ENCODE measurements around the gene LDB2.

Gene LDB2

DNA sequence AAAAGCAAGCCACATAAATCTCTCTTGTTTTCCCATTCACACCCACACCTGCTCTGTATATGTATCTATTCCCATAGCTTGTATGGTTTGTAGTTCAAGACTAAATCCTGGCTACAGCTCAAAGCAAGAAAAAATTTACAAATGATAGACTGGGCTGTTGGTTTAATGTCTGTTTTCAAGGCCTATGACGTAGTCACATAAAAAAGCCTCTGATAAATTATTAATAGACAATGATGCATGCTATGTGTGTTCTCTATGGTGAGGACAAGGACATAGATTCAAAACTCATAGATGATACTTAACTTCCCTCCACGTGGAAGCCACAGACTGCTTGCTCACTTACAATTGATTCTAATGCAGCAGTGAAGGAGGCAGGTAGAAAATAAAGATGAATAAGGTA lies 194.0 kb downstream of the LDB2 start:
- no peak for TF ChIP-seq EZH2phosphoT487 (IDR thresholded peaks at IDR 0.05; ENCODE audit: borderline replicate concordance, low read length)
- Histone ChIP-seq H3K79me2 (ENCODE audit: control insufficient read depth, low read length) (no peaks in the 10 kb centered on the region), H3K4me1 (ENCODE audit: control insufficient read depth, low read length) (no peaks in the 10 kb centered on the region), H4K20me1 (ENCODE audit: control insufficient read depth, insufficient read depth, low read depth, low read length) (no peaks in the 10 kb centered on the region), H3K4me3 (ENCODE audit: low read length) (no peak overlapping the region), H3K27me3 (ENCODE audit: control insufficient read depth, low read length) (no peaks in the 10 kb centered on the region), H3F3A (ENCODE audit: control insufficient read depth, insufficient read depth) (no peaks in the 10 kb centered on the region), H3K27ac (ENCODE audit: low read depth, low read length) (no peak overlapping the region), H3K9me2 (replicated peaks; ENCODE audit: control insufficient read depth, low read length) (no peaks in the 10 kb centered on the region), H3K4me2 (ENCODE audit: low read length) (no peak overlapping the region), H3K36me3 (ENCODE audit: control insufficient read depth, low read length) (no peaks in the 10 kb centered on the region), H3K9me3 (ENCODE audit: control insufficient read depth, insufficient read depth, low read length) (no peaks in the 10 kb centered on the region)

DNA sequence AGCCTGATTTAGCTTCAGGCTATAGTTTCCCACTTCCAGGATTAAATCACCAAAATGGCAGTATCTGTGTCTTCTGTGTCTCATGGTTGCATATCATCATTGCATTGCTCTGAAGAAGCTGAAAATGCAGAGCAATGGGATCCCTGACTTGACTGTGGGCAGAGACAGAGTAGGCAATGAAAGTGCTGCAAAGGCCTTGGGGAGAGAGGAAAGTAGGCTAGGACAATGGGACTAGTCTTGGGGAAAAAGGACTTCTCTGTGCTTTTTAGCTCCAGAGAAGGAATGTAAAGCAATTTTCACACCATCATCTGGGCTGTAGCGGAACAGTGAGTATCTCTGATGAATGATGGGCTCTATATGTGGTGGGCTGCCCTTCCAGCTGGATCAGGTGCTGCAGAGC lies 202.5 kb downstream of the LDB2 start:
- Histone ChIP-seq H3K36me3 (ENCODE audit: control insufficient read depth, low read length) (no peaks in the 10 kb centered on the region), H3K4me1 (ENCODE audit: control insufficient read depth, low read length) (no peaks in the 10 kb centered on the region), H3F3A (ENCODE audit: control insufficient read depth, insufficient read depth) (no peaks in the 10 kb centered on the region), H3K79me2 (ENCODE audit: control insufficient read depth, low read length) (no peaks in the 10 kb centered on the region), H3K27me3 (ENCODE audit: control insufficient read depth, low read length) (no peaks in the 10 kb centered on the region), H4K20me1 (ENCODE audit: control insufficient read depth, insufficient read depth, low read depth, low read length) (no peaks in the 10 kb centered on the region), H3K9me2 (replicated peaks; ENCODE audit: control insufficient read depth, low read length) (no peaks in the 10 kb centered on the region), H3K9me3 (ENCODE audit: control insufficient read depth, insufficient read depth, low read length) (no peaks in the 10 kb centered on the region), H3K27ac (ENCODE audit: low read depth, low read length) (no peak overlapping the region), H3K4me2 (ENCODE audit: low read length) (no peak overlapping the region), H3K4me3 (ENCODE audit: low read length) (no peak overlapping the region)
- TF ChIP-seq, protein P1, sequence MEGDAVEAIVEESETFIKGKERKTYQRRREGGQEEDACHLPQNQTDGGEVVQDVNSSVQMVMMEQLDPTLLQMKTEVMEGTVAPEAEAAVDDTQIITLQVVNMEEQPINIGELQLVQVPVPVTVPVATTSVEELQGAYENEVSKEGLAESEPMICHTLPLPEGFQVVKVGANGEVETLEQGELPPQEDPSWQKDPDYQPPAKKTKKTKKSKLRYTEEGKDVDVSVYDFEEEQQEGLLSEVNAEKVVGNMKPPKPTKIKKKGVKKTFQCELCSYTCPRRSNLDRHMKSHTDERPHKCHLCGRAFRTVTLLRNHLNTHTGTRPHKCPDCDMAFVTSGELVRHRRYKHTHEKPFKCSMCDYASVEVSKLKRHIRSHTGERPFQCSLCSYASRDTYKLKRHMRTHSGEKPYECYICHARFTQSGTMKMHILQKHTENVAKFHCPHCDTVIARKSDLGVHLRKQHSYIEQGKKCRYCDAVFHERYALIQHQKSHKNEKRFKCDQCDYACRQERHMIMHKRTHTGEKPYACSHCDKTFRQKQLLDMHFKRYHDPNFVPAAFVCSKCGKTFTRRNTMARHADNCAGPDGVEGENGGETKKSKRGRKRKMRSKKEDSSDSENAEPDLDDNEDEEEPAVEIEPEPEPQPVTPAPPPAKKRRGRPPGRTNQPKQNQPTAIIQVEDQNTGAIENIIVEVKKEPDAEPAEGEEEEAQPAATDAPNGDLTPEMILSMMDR (IDR thresholded peaks at IDR 0.05; ENCODE audit: low read depth, low read length, poor library complexity, severe bottlenecking) = no peak
- TF ChIP-seq EZH2phosphoT487 (IDR thresholded peaks at IDR 0.05; ENCODE audit: borderline replicate concordance, low read length) = no peak

DNA sequence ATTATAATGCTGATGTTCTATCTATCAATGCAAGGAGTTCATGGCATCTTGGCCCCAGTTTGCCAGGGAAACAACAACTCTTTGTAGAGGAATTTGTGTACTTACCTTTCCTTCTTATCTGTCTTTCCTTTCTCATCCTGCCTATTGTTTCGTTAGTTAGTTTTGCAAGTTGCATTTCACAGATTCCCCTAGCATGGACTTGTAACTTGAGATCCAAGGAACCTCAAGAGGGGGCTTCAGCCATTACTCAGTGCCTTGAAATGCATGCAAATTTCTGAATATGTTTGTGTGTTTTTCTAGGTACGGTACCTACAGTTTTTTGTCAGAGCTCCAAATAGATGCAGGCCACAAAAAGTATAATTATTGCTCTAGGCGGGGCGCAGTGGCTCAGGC lies 203.6 kb downstream of the LDB2 start:
- no peak overlapping the region for H3K4me3 ChIP-seq (ENCODE audit: low read length)
- no peaks in the 10 kb centered on the region for H3K9me2 ChIP-seq (replicated peaks; ENCODE audit: control insufficient read depth, low read length)
- no peaks in the 10 kb centered on the region for H3F3A ChIP-seq (ENCODE audit: control insufficient read depth, insufficient read depth)
- H3K36me3 ChIP-seq (ENCODE audit: control insufficient read depth, low read length) = no peaks in the 10 kb centered on the region
- no peaks in the 10 kb centered on the region for H3K4me1 ChIP-seq (ENCODE audit: control insufficient read depth, low read length)
- no peak overlapping the region for H3K4me2 ChIP-seq (ENCODE audit: low read length)
- no peak overlapping the region for H3K27ac ChIP-seq (ENCODE audit: low read depth, low read length)
- H3K27me3 ChIP-seq (ENCODE audit: control insufficient read depth, low read length) = no peaks in the 10 kb centered on the region
- TF ChIP-seq, protein P1 (IDR thresholded peaks at IDR 0.05; ENCODE audit: low read depth, low read length, poor library complexity, severe bottlenecking) = no peak
- TF ChIP-seq EZH2phosphoT487 (IDR thresholded peaks at IDR 0.05; ENCODE audit: borderline replicate concordance, low read length) = no peak
- no peaks in the 10 kb centered on the region for H3K79me2 ChIP-seq (ENCODE audit: control insufficient read depth, low read length)
- no peaks in the 10 kb centered on the region for H4K20me1 ChIP-seq (ENCODE audit: control insufficient read depth, insufficient read depth, low read depth, low read length)
- H3K9me3 ChIP-seq (ENCODE audit: control insufficient read depth, insufficient read depth, low read length) = no peaks in the 10 kb centered on the region

DNA sequence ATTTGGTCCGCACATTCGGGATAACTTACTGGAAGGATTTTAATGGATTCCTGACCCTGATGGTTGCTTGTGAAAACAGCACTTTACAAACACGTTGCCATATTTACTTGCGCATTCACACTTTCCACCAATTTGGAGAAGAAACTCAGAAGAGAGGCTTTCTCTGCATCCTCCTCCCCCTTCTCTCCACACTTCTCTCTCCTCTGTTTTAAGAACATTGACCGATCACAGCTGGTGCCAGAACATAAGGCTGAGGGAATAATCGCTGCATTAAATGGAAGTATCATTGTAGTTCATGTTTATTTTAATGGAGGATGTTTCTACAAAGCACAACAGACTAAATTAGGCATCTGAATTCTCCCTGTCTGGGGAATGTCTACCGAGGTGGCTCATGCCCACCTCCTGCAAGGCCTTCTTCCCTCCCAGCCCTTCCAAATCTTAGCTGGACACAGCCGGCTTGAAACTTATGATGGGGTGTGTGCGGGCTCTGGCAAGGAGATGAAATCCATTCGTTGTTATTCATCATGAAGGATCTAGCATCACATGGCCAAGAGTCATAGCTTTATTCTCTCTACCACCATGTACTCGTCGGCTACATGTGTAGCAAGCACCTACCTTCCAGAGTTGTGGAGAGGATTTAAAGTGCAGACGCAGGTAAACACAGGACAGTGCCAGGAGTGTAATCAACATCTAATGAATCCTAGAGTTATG lies 204.1 kb downstream of the LDB2 start:
- no peak overlapping the region for H3K4me2 ChIP-seq (ENCODE audit: low read length)
- H4K20me1 ChIP-seq (ENCODE audit: control insufficient read depth, insufficient read depth, low read depth, low read length) = no peaks in the 10 kb centered on the region
- H3K9me2 ChIP-seq (replicated peaks; ENCODE audit: control insufficient read depth, low read length) = no peaks in the 10 kb centered on the region
- no peaks in the 10 kb centered on the region for H3K27me3 ChIP-seq (ENCODE audit: control insufficient read depth, low read length)
- no peaks in the 10 kb centered on the region for H3K36me3 ChIP-seq (ENCODE audit: control insufficient read depth, low read length)
- no peak overlapping the region for H3K4me3 ChIP-seq (ENCODE audit: low read length)
- no peak for TF ChIP-seq EZH2phosphoT487 (IDR thresholded peaks at IDR 0.05; ENCODE audit: borderline replicate concordance, low read length)
- TF ChIP-seq, protein P1 (IDR thresholded peaks at IDR 0.05; ENCODE audit: low read depth, low read length, poor library complexity, severe bottlenecking) = no peak
- no peaks in the 10 kb centered on the region for H3K79me2 ChIP-seq (ENCODE audit: control insufficient read depth, low read length)
- H3F3A ChIP-seq (ENCODE audit: control insufficient read depth, insufficient read depth) = no peaks in the 10 kb centered on the region
- H3K27ac ChIP-seq (ENCODE audit: low read depth, low read length) = no peak overlapping the region
- no peaks in the 10 kb centered on the region for H3K9me3 ChIP-seq (ENCODE audit: control insufficient read depth, insufficient read depth, low read length)
- no peaks in the 10 kb centered on the region for H3K4me1 ChIP-seq (ENCODE audit: control insufficient read depth, low read length)
